Body of pancreas (tissue), 4 donors: Measurements from ENCODE around the gene CCDC148. TPM values are rescaled to one million over a fixed set of nuclear protein-coding genes. Genes with fewer than 3 reads are reported as not detected.

Source experiments
- ATAC-seq: fragments of 150-250 bp; one replicate; pipeline ENCODE4 v1.9.1; 2016
- DNase-seq, 4 donors: peaks; one replicate each; pipeline ENCODE4 v3.0.0-alpha.2; 2019
- H3K27ac ChIP-seq, 4 donors: fragments of 200-600 bp; sonication (generic); 1 replicate in 3 of 4; 2 replicates in 1 of 4; pipeline versions ENCODE4 v1.5.1 to v1.6.1; 2016 to 2019; ENCODE audit warnings: mild to moderate bottlenecking in 1 of 4, mixed read lengths in 1 of 4, moderate library complexity in 1 of 4
- H3K27me3 ChIP-seq, 2 donors: fragments of 200-600 bp; sonication (generic); one replicate each; pipeline ENCODE4 v1.6.0; 2016; ENCODE audit warnings: mild to moderate bottlenecking in 1 of 2
- H3K36me3 ChIP-seq, 2 donors: fragments of 200-600 bp; sonication (generic); replicated peaks in 1 of 2; 2 replicates each; pipeline ENCODE4 v1.5.1; 2016; ENCODE audit warnings: low read depth in 2 of 2; ENCODE audit not compliant: insufficient read depth in 1 of 2
- H3K4me1 ChIP-seq: fragments of 200-600 bp; sonication (generic); one replicate; pipeline ENCODE4 v1.6.0; 2016
- H3K4me3 ChIP-seq, 2 donors: fragments of 200-600 bp; sonication (generic); 1 replicate in 1 of 2; 2 replicates in 1 of 2; pipeline ENCODE4 v1.5.1; 2016 to 2019
- H3K9me3 ChIP-seq, 3 donors: fragments of 200-600 bp; sonication (generic); 1 replicate in 2 of 3; 2 replicates in 1 of 3; pipeline ENCODE4 v1.5.1; 2016
- CTCF ChIP-seq, 7 experiments: fragments of 450-650 bp in 4 of 7; fragments of 200-600 bp in 3 of 7; sonication (generic) in 3 of 7; IDR thresholded peaks; one replicate each; pipeline ENCODE4 v1.5.1; 2016 to 2019; ENCODE audit warnings: antibody characterized with exemption in 7 of 7
- POLR2A ChIP-seq, 3 donors: fragments of 450-650 bp; IDR thresholded peaks; one replicate each; pipeline ENCODE4 v1.6.1; 2016; ENCODE audit warnings: antibody characterized with exemption in 3 of 3, mild to moderate bottlenecking in 2 of 3
- WGBS, 2 donors: methylation state at CpG; one replicate each; pipeline ENCODE4 v1.1.5; 2017; 5-methylcytosine and 5-hydroxymethylcytosine counted together
- intact Hi-C: fragments of 100-400 bp; cut with DNase I; formaldehyde crosslinking; loops from one replicate; pipeline ENCODE4 v1.15.1; 2023
- total RNA-seq, 2 donors: library from RNA; depleted of rRNA; stranded (reverse); fragments of >200 nt; gene quantifications; one replicate each; pipeline ENCODE4 v1.1.0, GENCODE V29; 2016

The CCDC148 gene
- total RNA-seq, 2 donors from 2014 or later = 0.66 to 0.78 TPM

- 86 to 87% methylated on average over 2 of the region's 2 CpGs for WGBS, 2 donors
These were observed 263.8 kb downstream of the CCDC148 start for GRCh38 chr2:158192515-158193443.

GRCh38 chr2:158191076-158191895 lies 265.3 kb downstream of the CCDC148 start:
- H3K27me3 ChIP-seq = no peaks in the 10 kb centered on the region
- no peaks in the 10 kb centered on the region for H3K9me3 ChIP-seq
- no peak overlapping the region for H3K27ac ChIP-seq
- ATAC-seq (no peak), DNase-seq (no peak)
- intact Hi-C loops = no loop called here
- H3K4me1 ChIP-seq = no peaks in the 10 kb centered on the region
- WGBS, 2 donors = 49 to 56% methylated on average over 7 of the region's 7 CpGs
- H3K36me3 ChIP-seq = no peaks in the 10 kb centered on the region
- no peak for TF ChIP-seq CTCF (IDR thresholded peaks at IDR 0.05)
- TF ChIP-seq POLR2A (IDR thresholded peaks at IDR 0.05) = no peak
- H3K4me3 ChIP-seq = no peak overlapping the region

More at GRCh38 chr2:158192515-158193443, 263.8 kb downstream of the CCDC148 start:
- DNase-seq (no peak), ATAC-seq (no peak)
- H3K36me3 ChIP-seq = no peaks in the 10 kb centered on the region
- no peaks in the 10 kb centered on the region for H3K9me3 ChIP-seq
- TF ChIP-seq CTCF (IDR thresholded peaks at IDR 0.05) = no peak
- no peak for TF ChIP-seq POLR2A (IDR thresholded peaks at IDR 0.05)
- H3K4me3 ChIP-seq = no peak overlapping the region
- H3K27ac ChIP-seq = no peak overlapping the region
- H3K4me1 ChIP-seq = no peaks in the 10 kb centered on the region
- no peaks in the 10 kb centered on the region for H3K27me3 ChIP-seq
- intact Hi-C loops = no loop called here

- Histone ChIP-seq H3K4me1 (no peaks in the 10 kb centered on the region), H3K4me3 (no peak overlapping the region), H3K27ac (no peak overlapping the region), H3K36me3 (no peaks in the 10 kb centered on the region), H3K9me3 (no peaks in the 10 kb centered on the region), H3K27me3 (no peaks in the 10 kb centered on the region)
- DNase-seq (no peak), ATAC-seq (no peak)
- TF ChIP-seq POLR2A (IDR thresholded peaks at IDR 0.05) (no peak), CTCF (IDR thresholded peaks at IDR 0.05) (no peak)
- intact Hi-C loops = no loop called here
These were observed 267.0 kb downstream of the CCDC148 start for GRCh38 chr2:158189526-158189925.

GRCh38 chr2:158187908-158188307 lies 268.6 kb downstream of the CCDC148 start:
- 76 to 87% methylated on average over 1 of the region's 1 CpG for WGBS, 2 donors
- H3K36me3 ChIP-seq = no peaks in the 10 kb centered on the region
- H3K27ac ChIP-seq = no peak overlapping the region
- TF ChIP-seq POLR2A (IDR thresholded peaks at IDR 0.05) (no peak), CTCF (IDR thresholded peaks at IDR 0.05) (no peak)
- DNase-seq = no peak
- H3K27me3 ChIP-seq = no peaks in the 10 kb centered on the region
- intact Hi-C loops = no loop called here
- H3K4me1 ChIP-seq = no peaks in the 10 kb centered on the region
- H3K4me3 ChIP-seq = no peak overlapping the region
- no peak for ATAC-seq
- H3K9me3 ChIP-seq = no peaks in the 10 kb centered on the region
